Ecto neural progenitor cell (in vitro differentiated cells): Measurements from ENCODE around the gene OSTC.
"Not testable (repeated sequence)": the region's sequence is repeated elsewhere in the genome, so short reads cannot be mapped to it uniquely, and the experiment has no call there.

Experiments
- DNase-seq: peaks from one replicate; pipeline ENCODE4 v3.0.0-alpha.2; 2018; ENCODE audit warnings: low spot score

The OSTC gene

GRCh38 chr4:108646706-108647105 is 3.7 kb upstream of the OSTC start:
- no peak for DNase-seq

GRCh38 chr4:108649863-108650211 is 562 bp upstream of the OSTC start:
- no peak for DNase-seq

- DNase-seq = no peak
These were observed 804 bp downstream of the OSTC start for GRCh38 chr4:108651014-108651791.

- no peak for DNase-seq
These were observed 12.2 kb downstream of the OSTC start for GRCh38 chr4:108662629-108663028.

- no peak for DNase-seq
These were observed 24.1 kb downstream of the OSTC start for GRCh38 chr4:108674356-108674977.

- no peak for DNase-seq
These were observed 31.0 kb downstream of the OSTC start for GRCh38 chr4:108681321-108681809.

GRCh38 chr4:108683479-108683878 is 33.1 kb downstream of the OSTC start:
- DNase-seq = no peak

GRCh38 chr4:108685036-108685686 is 34.8 kb downstream of the OSTC start:
- DNase-seq = no peak

- DNase-seq = no peak
These were observed 40.3 kb downstream of the OSTC start for GRCh38 chr4:108690738-108691137.

GRCh38 chr4:108693211-108693610 is 42.8 kb downstream of the OSTC start:
- DNase-seq = no peak

GRCh38 chr4:108693819-108694218 is 43.4 kb downstream of the OSTC start:
- DNase-seq = no peak

GRCh38 chr4:108694423-108694822 is 44.0 kb downstream of the OSTC start:
- no peak for DNase-seq

- DNase-seq = no peak
These were observed 44.7 kb downstream of the OSTC start for GRCh38 chr4:108695062-108695461.

- DNase-seq = no peak
These were observed 45.8 kb downstream of the OSTC start for GRCh38 chr4:108696160-108696559.

GRCh38 chr4:108700081-108700757 is 49.8 kb downstream of the OSTC start:
- DNase-seq = no peak

GRCh38 chr4:108702960-108703359 is 52.6 kb downstream of the OSTC start:
- DNase-seq = no peak

GRCh38 chr4:108703370-108703769 is 53.0 kb downstream of the OSTC start:
- DNase-seq = no peak

GRCh38 chr4:108703966-108704365 is 53.6 kb downstream of the OSTC start:
- DNase-seq = no peak

GRCh38 chr4:108706289-108706688 is 55.9 kb downstream of the OSTC start:
- DNase-seq = no peak

GRCh38 chr4:108709234-108709633 is 58.8 kb downstream of the OSTC start:
- no peak for DNase-seq

GRCh38 chr4:108709722-108710121 is 59.3 kb downstream of the OSTC start:
- no peak for DNase-seq

- not testable (repeated sequence) for DNase-seq
These were observed 60.2 kb downstream of the OSTC start for GRCh38 chr4:108710578-108710977.

- no peak for DNase-seq
These were observed 64.5 kb downstream of the OSTC start for GRCh38 chr4:108714880-108715279.
